Stimulated activated CD4-positive, alpha-beta T cell treated with anti-CD3 and anti-CD28 coated beads, Interleukin-4, amount 100 ng/mL, for 48 hours (primary cell): Measurements from ENCODE around the gene BRDT.

Experiments used
- DNase-seq, 2 donors: peaks; one replicate each; pipeline ENCODE4 v3.0.0-alpha.2; 2020; ENCODE audit warnings: low read depth in 2 of 2

BRDT gene

DNA sequence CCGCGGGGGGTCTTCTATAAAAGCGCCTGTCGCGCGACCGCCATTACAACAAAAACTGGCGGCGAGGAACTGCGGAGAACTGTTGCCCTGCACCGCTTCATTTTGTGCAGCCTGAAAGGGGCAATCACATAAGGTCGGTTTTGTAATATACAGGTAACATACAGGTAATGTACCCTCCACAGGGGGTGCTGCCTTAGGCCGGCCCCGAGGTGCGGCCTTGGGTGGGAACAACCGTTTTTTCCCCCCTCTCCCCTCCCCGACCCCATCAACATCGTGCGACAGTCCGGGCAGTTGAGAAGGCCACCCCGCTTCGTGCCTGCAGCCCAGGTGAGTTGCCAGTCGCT is at the start of gene BRDT:
BRDT (plus strand) TSS at position 46 of the 344 bp plus-strand sequence. CDS start 13,354 bp downstream, outside the sequence.
- DNase-seq = no peak

DNA sequence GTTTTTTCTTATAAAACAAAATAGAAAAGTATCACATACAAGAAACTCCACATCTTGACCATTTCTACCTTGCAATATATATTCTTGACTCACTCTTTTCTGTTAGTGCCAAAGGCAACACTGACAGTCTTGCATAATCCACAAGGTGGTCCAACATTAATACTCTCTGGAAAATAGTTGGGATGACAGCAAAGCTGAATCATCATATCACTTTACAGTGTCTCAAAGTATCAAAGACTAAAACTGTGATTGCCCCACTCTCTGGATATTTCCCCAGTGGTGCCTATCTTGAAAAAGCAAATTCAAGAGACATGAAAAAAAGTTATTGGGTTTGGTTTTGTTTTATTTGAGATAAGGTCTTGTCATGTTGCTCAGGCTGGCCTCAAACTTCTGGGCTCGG is 48.6 kb upstream of the BRDT start:
- no peak for DNase-seq

DNA sequence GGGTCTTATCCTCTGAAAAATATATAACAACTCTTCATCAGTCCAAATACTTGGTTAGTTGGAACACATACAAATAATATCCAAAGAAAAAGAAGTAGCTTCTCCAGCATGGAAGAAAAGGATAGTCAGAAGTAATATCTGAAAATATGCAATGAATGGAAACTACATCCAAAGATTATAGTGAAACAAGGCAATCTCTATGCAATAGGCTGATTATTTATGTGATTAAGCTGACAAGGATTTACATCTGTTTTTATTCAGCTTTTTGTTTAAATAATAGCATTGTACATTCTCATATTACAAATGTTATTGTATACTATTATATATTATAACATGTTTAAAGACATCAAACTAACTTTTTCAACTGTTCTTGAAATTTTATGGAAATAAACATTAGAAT is 48.0 kb upstream of the BRDT start:
- no peak for DNase-seq

DNA sequence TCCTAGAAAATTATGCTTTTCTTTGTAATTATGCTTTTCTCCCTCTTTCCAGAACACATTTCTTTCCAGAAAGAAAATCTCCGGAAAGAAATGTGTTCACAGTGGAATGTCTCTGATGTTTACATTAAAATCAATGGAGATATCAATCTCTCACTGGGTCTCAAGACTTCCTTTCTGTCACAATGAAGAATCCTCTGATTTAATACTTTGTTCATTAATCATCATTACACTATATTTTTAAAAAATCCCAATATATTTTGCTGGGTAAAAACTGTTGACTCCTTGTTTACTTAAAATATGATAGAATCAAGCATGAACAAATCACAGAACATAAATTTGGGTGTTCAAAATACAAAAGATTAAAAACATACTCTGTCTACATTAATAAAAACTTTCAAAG is 36.9 kb upstream of the BRDT start:
- no peak for DNase-seq

DNA sequence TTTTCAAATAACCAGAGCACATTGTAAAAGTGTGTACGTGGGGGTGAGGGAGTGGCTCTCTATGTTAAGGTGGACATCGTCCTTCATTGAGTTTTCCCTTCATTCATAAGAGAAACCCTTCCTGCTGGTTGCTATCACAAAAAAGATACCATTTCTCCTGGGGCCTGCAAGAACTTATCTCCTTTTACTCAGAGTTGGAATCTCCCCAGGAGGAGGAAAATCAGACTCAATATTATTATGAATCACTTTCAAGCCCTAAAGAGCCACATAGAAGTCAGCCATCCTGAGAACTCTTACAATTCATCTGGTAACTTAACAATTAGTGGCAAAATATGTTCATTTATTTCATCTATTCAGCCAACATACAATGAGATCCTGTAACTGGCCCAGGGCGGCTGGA is 36.2 kb upstream of the BRDT start:
- no peak for DNase-seq

DNA sequence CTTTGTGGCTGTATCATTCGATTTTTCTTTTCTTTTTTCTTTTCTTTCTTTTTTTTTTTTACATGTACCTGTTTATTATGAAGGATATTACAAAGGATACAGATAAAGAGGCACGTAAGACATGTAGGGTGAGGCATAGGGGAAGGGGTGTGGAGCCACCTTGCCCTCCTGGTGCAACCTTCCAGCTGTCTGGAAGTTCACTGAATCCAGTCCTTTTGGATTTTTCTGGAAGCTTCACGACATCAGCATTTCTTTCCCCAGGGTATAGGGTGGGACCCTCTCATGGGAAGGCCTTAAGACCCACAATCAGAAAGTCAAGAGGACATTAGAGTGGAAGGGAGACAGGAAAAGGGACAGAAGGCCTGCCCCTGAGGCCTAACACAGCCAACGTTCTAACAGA is 33.2 kb upstream of the BRDT start:
- DNase-seq = no peak

DNA sequence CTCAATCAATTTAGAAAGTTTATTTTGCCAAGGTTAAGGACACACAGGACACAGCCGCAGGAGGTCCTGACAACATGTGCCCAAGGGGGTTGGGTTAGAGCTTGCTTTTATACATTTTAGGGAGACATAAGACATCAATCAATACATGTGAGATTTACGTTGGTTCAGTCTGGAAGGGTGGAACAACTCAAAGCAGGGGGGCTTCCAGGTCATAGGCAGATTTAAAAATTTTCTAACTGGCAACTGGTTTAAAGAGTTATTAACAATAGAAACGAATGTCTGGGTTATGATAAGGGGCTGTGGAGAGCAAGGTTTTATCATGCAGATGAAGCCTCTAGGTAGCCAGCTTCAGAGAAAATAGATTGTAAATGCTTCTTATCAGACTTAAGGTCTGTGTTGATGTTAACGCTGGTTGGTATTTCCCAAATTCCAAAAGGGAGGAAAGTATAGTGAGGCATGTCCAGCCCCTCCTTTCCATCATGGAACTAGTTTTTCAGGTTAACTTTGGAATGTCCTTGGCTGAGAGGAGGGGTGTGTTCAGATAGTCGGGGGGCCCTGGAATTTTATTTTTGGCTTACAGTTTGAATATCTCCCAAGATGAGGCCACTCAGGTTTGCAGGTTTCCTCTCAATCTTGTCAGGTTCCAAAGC is 32.3 kb upstream of the BRDT start:
- DNase-seq = no peak

DNA sequence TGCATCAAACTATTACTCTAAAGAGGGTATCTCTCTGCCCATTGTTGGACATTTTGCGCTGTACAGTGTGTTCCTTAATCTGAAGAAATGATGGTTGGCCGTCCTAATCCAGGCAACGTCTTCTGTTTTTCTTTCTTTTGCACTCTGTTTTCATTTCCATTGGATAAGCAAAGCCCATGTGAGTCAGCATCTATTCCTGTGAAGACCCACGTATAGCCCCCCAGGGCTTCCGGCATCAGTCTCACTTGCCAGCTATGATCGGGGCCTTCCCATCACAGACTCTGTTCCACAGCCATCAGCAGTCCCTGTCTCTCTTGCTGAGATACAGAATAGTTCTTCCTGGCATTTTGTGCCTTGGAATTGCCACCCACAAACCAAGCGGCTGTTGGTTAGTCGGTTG is 29.2 kb upstream of the BRDT start:
- no peak for DNase-seq

DNA sequence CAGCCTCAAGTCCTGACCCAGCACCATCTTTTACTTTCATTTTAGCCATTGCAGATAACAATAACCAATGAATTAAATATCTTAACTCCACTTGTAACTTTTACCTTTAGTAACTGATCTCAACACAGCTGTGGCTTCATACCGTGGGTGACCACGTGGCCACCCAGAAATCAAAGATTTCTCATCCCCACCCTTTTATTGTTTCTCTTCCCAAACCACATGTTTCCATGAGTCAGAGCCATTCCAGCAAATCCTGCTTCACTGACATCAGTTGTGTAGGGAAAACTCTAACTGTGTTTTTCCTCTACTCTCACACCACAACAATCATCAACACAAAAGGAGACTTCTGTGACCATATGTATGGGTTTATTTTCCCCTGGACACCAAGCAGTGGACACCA is 25.1 kb upstream of the BRDT start:
- DNase-seq = no peak

DNA sequence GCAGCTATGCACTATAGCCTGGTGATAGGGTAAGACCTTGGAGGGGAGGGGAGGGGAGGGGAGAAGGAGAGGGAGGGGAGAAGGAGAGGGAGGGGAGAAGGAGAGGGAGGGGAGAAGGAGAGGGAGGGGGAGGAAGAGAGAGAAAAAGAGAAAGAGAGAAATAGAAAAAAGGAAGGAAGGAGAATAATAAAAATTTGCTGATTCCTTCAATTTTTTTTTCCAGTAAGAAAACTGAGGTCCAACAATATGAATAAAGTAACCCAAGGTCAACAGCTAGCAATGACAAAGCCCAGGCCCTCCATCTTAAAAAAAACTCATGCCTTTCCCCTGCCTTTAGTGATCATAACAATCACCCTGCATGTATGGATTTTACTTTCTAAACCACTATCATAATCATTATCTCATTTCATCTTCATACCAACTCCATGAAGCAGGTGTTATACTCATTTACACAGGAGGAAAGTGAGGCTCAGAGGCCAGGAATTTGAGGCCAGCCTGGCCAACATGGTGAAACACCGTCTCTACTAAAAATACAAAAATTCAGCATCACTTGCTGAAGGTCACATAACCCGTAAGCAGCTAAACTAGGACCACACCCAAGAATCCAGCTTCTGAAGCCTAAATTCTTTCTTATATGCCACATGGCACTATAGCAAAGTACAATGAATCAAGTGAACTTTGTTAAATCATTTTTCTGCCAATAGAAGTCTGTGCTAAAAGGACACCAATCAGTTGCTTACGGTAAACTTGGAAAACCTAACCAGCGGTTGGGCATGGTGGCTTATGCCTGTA is 23.4 kb upstream of the BRDT start:
- no peak for DNase-seq

DNA sequence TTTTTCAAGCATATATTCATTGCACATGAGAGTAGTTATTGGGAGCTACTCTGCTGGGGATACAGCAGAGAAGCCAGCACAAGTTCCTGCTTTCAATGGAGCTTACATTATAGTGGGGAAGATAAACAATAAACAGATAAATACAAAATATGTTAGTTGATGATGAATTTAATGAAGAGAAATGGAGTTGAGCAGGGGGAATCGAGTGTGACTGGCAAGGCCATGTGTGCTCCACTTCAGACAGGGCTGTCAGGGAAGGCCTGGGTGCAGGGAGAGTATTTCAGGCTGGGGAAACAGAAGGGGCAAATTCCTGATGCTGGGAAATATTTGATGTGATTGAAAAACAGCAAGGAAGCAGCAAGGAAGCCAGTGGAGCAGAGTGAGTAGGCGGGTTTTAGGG is 21.2 kb upstream of the BRDT start:
- no peak for DNase-seq

DNA sequence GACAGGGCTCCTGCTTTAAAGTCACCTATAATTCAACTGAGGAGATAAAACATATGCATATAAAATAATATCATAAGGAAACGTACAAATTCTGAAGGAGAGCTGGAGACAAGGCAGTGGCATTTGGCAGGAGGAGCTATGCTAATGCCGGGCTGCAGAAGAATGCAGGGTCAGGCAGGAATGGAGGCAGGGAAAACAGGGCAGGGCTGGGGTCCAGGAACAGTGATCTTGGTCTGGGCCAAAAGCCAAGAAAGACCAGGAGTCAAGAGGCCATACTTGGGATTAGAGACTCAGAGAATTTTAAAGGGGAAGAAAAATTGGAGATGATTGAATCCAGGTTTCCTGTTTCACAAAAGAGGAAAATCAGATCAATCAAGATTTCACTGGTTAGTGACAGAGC is 20.0 kb upstream of the BRDT start:
- DNase-seq = no peak

DNA sequence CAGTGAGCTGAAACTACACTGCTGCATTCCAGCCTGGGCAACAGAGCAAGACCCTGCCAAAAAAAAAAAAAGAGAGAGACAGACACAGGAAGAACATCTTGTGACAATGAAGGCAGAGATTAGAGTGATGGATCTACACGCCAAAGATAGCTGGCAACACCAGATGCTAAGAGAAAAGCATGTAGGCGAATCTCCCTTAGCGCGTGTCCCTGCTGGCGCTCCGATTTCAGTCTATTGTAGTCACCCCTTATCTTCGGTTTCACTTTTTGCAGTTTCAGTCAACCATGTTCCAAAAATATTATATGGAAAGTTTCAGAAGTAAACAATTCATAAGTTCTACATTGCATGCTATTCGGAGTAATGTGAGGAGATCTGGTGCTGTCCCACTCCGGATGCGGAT is 11.6 kb upstream of the BRDT start:
- no peak for DNase-seq

DNA sequence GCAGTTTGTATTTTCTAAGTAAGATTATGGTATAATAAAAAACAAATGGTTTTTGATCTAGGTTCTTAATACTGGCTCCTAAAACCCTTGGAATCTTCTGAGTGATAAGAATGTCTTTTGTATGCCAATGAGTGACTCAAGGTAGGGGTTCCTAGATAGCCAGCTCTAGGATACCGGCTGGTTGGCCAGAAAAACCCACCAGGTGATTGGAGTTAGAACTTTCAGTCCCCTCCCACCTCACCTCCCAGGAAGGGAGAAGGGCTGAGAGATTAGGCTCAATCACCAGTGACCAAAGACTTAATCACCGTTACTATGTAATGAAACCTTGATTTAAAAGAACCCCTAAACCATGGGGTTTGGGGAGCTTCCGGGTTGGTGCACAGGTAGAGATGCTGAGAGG is 8.7 kb upstream of the BRDT start:
- no peak for DNase-seq

DNA sequence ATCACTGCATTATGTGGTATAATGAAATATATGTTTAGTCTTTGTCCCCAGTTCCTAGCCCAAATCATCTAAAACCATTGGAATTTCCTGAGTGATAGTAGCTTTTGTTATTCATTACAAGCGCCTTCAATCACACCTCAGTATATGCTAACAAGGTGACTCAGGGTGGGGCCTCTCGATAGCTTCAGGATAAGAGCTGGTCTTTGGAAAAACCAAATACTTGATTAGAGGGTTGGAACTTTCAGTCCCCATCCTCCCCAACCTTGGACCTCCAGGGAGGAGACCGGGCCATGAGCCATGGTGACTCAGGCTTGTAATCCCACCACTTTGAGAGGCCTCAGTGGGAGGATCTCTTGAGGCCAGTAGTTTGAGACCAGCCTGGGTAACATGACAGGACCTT is 5.1 kb upstream of the BRDT start:
- no peak for DNase-seq

DNA sequence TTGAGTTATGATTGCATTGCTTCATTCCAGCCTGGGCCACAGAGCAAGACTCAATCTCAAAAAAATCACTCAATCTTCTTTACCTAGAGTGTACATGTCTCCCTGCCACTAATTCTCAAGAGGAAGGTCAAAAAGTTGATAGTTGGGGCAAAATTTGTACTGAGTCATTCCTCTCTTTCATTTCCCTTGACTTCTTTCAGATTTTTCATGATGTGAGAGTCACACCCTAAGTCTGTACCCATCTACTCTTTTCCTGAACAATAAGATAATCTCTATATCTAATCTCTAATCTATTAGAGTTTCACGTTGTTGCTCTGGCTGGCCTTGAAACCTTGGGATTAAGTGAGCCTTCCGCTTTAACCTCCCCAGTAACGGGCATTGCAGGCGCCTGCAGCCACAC is 1.1 kb upstream of the BRDT start:
- DNase-seq = no peak

DNA sequence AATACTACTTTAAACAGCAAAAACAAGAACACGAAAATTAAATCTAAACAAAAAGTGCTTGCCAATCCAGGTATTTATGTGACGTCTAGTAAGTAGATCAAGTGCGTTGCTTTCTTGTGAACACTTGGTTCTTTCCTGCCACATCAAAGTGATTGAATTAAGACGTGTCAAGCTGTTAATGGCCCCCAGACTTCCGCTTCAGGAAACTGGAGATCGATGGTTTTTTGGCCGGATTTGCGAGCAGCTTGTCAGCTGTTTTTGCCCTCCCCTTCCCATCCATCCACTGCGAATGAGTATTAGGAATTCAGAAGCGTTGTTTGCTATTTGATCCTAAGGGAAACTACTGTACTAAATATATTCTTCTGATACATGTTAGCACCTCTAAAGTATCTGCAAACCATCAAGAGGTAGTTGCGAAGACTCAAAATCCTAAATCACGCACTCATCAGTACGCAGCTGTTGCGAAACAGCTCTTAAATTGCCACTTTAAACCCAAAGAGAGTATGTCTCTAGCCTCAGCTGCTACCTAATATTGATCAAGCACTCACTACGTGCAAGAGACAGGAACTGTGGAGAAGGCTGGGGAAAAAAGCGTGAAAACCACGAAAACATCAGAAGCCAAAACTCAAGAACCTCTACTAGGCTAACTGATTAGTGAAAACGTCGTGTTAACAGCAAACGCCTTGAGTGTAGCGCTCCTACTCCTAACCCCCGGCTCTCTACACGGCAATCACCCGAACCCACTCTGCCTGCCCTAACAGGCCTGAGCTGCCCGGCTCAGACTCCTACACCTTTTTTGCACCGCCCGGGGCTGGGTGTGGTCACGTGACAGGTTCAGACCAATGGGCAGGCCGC is 473 bp upstream of the BRDT start:
- DNase-seq = no peak

DNA sequence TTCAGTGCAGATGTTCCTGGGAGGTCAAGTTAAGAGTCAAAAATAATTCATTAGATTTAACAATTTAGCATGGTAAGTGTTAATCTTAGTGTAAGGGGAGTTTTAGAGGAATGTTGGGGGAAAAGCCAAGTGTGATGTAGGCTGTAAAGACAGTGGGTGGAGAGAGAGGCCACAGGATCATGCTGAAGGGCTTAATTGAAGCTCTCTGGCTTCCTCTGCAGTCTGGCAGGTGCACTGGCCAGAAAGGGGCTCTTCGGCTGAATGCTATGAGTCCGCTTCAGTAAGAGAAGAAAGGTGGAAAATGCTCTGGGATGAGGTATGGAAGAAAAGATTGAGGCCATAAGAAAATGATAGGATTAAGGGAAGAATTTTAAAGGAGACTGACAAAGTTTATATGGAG is 3.0 kb downstream of the BRDT start:
- no peak for DNase-seq

DNA sequence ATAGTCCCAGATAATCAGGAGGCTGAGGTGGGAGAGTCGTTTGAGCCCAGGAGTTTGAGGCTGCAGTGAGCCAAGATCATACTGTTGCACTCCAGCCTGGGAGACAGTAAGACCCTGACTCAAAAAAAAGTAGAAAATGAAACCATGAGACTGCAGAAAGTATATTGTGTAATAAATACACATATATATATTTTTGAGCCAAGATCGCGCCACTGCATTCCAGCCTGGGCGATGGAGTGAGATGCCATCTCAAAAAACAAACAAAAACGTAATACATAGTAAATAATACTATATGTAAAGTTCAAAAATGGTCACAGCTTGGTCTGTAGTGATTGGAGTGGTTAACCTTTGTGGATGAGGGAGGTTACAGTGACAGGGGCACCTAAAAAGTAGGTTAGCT is 9.7 kb downstream of the BRDT start:
- DNase-seq = no peak

DNA sequence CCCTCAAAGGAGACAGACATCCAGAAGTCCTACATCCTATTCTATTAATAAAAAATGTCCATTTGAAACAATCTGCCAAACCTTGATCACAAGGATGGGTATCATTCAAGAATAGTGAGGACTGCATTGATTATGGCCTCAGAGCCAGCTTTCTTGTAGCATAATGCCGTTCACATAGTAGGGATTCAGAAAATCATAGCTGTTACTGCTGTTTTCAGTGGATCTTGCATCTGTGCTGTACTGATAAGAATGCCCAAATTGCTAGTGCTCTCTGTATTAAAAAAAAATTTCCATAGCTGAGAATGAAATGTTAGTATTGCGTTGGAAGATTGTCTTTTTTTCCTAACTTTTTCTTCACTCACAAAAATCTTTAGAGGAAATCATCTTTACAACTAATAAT is 19.1 kb downstream of the BRDT start:
- DNase-seq = no peak

DNA sequence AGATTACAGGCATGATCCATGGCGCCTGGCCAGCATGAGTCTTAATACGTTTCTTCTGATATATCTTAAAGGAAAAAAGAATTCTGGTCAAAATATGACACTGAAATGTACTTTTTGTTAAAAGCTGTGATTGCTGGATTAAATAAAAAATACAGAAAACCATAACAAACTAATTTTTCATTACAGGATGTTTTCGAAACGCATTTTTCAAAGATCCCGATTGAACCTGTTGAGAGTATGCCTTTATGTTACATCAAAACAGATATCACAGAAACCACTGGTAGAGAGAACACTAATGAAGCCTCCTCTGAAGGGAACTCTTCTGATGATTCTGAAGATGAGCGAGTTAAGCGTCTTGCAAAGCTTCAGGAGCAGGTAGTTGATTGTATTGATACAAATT is 30.2 kb downstream of the BRDT start:
- no peak for DNase-seq

DNA sequence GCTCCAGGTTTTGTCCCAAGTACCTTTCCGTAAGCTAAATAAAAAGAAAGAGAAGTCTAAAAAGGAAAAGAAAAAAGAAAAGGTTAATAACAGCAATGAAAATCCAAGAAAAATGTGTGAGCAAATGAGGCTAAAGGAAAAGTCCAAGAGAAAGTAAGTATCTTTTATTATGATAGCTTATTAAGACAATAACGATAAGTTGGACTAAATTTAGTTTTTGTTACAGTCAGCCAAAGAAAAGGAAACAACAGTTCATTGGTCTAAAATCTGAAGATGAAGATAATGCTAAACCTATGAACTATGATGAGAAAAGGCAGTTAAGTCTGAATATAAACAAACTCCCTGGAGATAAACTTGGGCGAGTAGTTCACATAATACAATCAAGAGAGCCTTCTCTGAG is 31.5 kb downstream of the BRDT start:
- no peak for DNase-seq
